HS-27A (cell line): ENCODE measurements around the gene CACNA1F.

Experiments used
- DNase-seq: peaks from one replicate; pipeline ENCODE4 v3.0.0-alpha.2; 2012; ENCODE audit warnings: low read depth, missing footprints

The CACNA1F gene

GRCh38 chrX:49199315-49199595 lies 33.9 kb downstream of the CACNA1F start:
- no peak for DNase-seq

GRCh38 chrX:49198540-49199314 lies 34.4 kb downstream of the CACNA1F start:
- DNase-seq: no peak

GRCh38 chrX:49197543-49198087 lies 35.5 kb downstream of the CACNA1F start:
- DNase-seq: no peak

GRCh38 chrX:49193542-49193964 lies 39.6 kb downstream of the CACNA1F start:
- DNase-seq: no peak

GRCh38 chrX:49192722-49193328 lies 40.3 kb downstream of the CACNA1F start:
- no peak for DNase-seq

GRCh38 chrX:49191574-49192011 lies 41.5 kb downstream of the CACNA1F start:
- DNase-seq: no peak

- peak; percentile 89 for DNase-seq
Observed at GRCh38 chrX:49190821-49191573, 42.1 kb downstream of the CACNA1F start.

- no peak for DNase-seq
Observed at GRCh38 chrX:49189606-49190005, 43.5 kb downstream of the CACNA1F start.

GRCh38 chrX:49188468-49189076 lies 44.6 kb downstream of the CACNA1F start:
- DNase-seq: no peak

GRCh38 chrX:49187526-49187925 lies 45.6 kb downstream of the CACNA1F start:
- no peak for DNase-seq

GRCh38 chrX:49187028-49187394 lies 46.1 kb downstream of the CACNA1F start:
- DNase-seq: no peak

- no peak for DNase-seq
Observed at GRCh38 chrX:49186125-49187027, 46.8 kb downstream of the CACNA1F start, which contains the start of gene PRICKLE3. TSS of gene PRICKLE3 (minus strand) at chrX:49186373. CDS start at chrX:49186297, 76 bp downstream.

GRCh38 chrX:49184294-49185281 lies 48.6 kb downstream of the CACNA1F start:
- DNase-seq: peak; percentile 58

GRCh38 chrX:49183701-49184281 lies 49.3 kb downstream of the CACNA1F start:
- DNase-seq: no peak

- no peak for DNase-seq
Observed at GRCh38 chrX:49179358-49179757, 53.8 kb downstream of the CACNA1F start.

GRCh38 chrX:49178537-49178936 lies 54.6 kb downstream of the CACNA1F start:
- DNase-seq: no peak

- no peak for DNase-seq
Observed at GRCh38 chrX:49177873-49178480, 55.2 kb downstream of the CACNA1F start.

GRCh38 chrX:49177338-49177833 lies 55.8 kb downstream of the CACNA1F start:
- no peak for DNase-seq
